HepG2 (cell line): Measurements from ENCODE around the gene GRHL1. TPM values are rescaled to one million over a fixed set of nuclear protein-coding genes. Genes with fewer than 3 reads are reported as not detected.
A peak's percentile ranks its signal among the peaks of the same experiment; 100 is the strongest.

Experiments
- EED ChIP-seq: sonication (generic); formaldehyde crosslinking; IDR thresholded peaks from 2 replicates; pipeline ENCODE4 v1.5.0; 2020; ENCODE audit warnings: mild to moderate bottlenecking, missing genetic modification reagents
- ESRRA ChIP-seq: sonication (generic); formaldehyde crosslinking; IDR thresholded peaks from 2 replicates; pipeline ENCODE4 v1.5.1; 2020; ENCODE audit warnings: mild to moderate bottlenecking, low read depth, missing genetic modification reagents
- FOSL2 ChIP-seq: sonication (generic); formaldehyde crosslinking; IDR thresholded peaks from 2 replicates; pipeline ENCODE4 v1.4.0; 2020; ENCODE audit warnings: missing genetic modification reagents
- GZF1 ChIP-seq: sonication (generic); formaldehyde crosslinking; IDR thresholded peaks from 2 replicates; pipeline ENCODE4 v1.5.1; 2020; ENCODE audit warnings: mild to moderate bottlenecking, missing genetic modification reagents
- HNRNPH1 ChIP-seq: fragments of 200-400 bp; formaldehyde crosslinking; optimal IDR thresholded peaks from 2 replicates; pipeline ENCODE3; 2017; ENCODE audit warnings: mild to moderate bottlenecking, low read depth, low read length
- KLF6 ChIP-seq: IDR thresholded peaks from 2 replicates; pipeline ENCODE4 v1.8.0; 2016; ENCODE audit warnings: missing biosample characterization, missing genetic modification reagents
- MED1 ChIP-seq: sonication (generic); formaldehyde crosslinking; IDR thresholded peaks from 2 replicates; pipeline ENCODE4 v1.4.0; 2020; ENCODE audit warnings: missing genetic modification reagents
- NFIB ChIP-seq: sonication (generic); formaldehyde crosslinking; IDR thresholded peaks from 2 replicates; pipeline ENCODE4 v1.9.0; 2021; ENCODE audit warnings: missing genetic modification reagents, mild to moderate bottlenecking, borderline replicate concordance
- RXRA ChIP-seq: sonication (generic); formaldehyde crosslinking; IDR thresholded peaks from 2 replicates; pipeline ENCODE4 v1.5.1; 2020; ENCODE audit warnings: missing genetic modification reagents
- ZNF441 ChIP-seq: sonication (generic); formaldehyde crosslinking; IDR thresholded peaks from 2 replicates; pipeline ENCODE4 v1.7.0; 2021; ENCODE audit warnings: missing genetic modification reagents, borderline replicate concordance
- ZNF543 ChIP-seq: sonication (generic); formaldehyde crosslinking; IDR thresholded peaks from 2 replicates; pipeline ENCODE4 v1.4.0; 2020; ENCODE audit warnings: mild to moderate bottlenecking, missing genetic modification reagents
- ZNF570 ChIP-seq: sonication (generic); formaldehyde crosslinking; IDR thresholded peaks from 2 replicates; pipeline ENCODE4 v1.4.0; 2020; ENCODE audit warnings: mild to moderate bottlenecking, missing genetic modification reagents, borderline replicate concordance
- ZNF878 ChIP-seq: sonication (generic); formaldehyde crosslinking; IDR thresholded peaks from 2 replicates; pipeline ENCODE4 v1.8.1; 2023; ENCODE audit warnings: mild to moderate bottlenecking, missing genetic modification reagents, moderate library complexity
- ZZZ3 ChIP-seq: sonication (generic); formaldehyde crosslinking; IDR thresholded peaks from 2 replicates; pipeline ENCODE4 v1.4.0; 2020; ENCODE audit warnings: missing genetic modification reagents, mild to moderate bottlenecking, borderline replicate concordance
- polyA plus RNA-seq, 8 experiments: library from polyadenylated mRNA; depleted of rRNA in 3 of 8; stranded (reverse) in 7 of 8; unstranded in 1 of 8; fragments of >200 nt; fragmentation: Illumina TruSeq in 4 of 8; extraction: Trizol in 4 of 8; gene quantifications; 2 replicates each; pipeline versions ENCODE4 v1.2.1 to v1.2.3, GENCODE V29; 2011 to 2016; ENCODE audit warnings: low read depth in 4 of 8, missing spikeins in 1 of 8, mixed read lengths in 1 of 8; ENCODE audit not compliant: insufficient read depth in 1 of 8
- total RNA-seq, 5 experiments: library from RNA; depleted of rRNA; stranded (reverse); fragments of >200 nt; fragmentation: Illumina TruSeq; extraction: Trizol; gene quantifications; 2 replicates each; pipeline ENCODE4 v1.2.3, GENCODE V29; 2016; ENCODE audit warnings: low read depth in 1 of 5
- TF ChIP-seq, protein P1 (sequence below): sonication (generic); formaldehyde crosslinking; IDR thresholded peaks from 2 replicates; pipeline ENCODE4 v1.5.0; 2020; ENCODE audit warnings: mild to moderate bottlenecking, missing genetic modification reagents, borderline replicate concordance
- TF ChIP-seq, protein P2 (sequence below): sonication (generic); formaldehyde crosslinking; IDR thresholded peaks from 2 replicates; pipeline ENCODE4 v1.4.0; 2020; ENCODE audit warnings: missing genetic modification reagents, low read depth, mild to moderate bottlenecking, borderline replicate concordance
- TF ChIP-seq, protein P3 (sequence below): IDR thresholded peaks from 2 replicates; pipeline ENCODE4 v1.6.1; 2012; ENCODE audit warnings: inconsistent platforms
- TF ChIP-seq, protein P4 (sequence below): IDR thresholded peaks from 2 replicates; pipeline ENCODE4 v1.6.1; 2016

Gene GRHL1
- total and polyA plus RNA-seq, 2 of the 13 experiments (the other 11 are each of a cell fraction or from before 2014, with no cell fraction given), result 9.3 to 12.0 TPM

DNA sequence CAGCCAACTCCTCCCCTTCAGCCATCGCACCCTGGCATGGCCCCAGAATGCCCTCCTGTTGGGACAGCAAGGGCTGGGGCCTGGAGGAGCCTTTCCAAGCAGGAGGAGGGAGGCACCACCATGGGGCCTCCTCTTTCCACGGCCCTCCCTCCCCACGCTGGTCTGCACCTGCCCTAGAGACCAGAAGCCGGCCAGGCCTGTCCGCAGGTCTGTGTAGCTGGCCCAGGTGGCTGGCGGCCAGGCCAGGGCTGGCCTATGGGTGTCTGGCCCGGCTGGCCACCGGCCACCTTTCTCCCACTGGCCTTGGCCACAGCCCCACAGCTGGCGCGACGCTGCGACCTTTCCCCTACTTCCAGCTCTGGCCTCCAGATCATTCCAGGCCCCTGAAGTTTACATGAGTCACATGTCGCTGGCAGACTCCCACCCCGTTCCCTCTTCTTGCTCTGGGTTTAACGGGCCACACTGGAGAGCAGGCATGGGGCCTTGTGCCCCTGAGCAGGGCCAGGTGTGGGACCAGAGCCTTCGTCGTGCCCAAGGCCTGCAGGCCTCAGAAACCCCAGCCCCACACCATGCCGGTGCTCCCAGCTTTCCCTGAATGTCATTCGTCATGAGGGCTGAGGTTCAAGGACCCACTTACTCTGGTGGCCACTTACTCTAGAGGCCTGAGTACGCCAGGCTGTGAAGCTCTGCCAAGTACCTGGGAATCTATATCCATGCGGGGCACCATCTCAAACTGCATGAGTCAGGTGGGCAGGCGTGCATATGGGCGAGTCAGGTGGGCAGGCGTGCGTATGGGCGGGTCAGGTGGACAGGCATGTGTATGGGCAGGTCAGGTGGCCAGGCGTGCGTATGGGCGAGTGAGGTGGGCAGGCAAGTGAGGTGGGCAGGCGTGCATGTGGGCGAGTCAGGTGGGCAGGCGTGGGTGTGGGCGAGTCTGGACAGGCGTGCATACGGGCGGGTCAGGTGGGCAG lies 58.6 kb downstream of the GRHL1 start (continued):
- TF ChIP-seq ESRRA (CRISPR knock-in tag), result 0 out of 2 replicates have a peak, but pooled peaks have one; percentile 43
- peak; percentile 30; the same call in 1 of the 2 replicates for TF ChIP-seq MED1
- TF ChIP-seq FOSL2, result peak; percentile 27; the same call in 1 of the 2 replicates
- no peak for TF ChIP-seq ZNF543 (CRISPR knock-in tag)
- TF ChIP-seq ZNF441 (CRISPR knock-in tag), result peak; percentile 46; the same call in 1 of the 2 replicates
- TF ChIP-seq, protein P1, sequence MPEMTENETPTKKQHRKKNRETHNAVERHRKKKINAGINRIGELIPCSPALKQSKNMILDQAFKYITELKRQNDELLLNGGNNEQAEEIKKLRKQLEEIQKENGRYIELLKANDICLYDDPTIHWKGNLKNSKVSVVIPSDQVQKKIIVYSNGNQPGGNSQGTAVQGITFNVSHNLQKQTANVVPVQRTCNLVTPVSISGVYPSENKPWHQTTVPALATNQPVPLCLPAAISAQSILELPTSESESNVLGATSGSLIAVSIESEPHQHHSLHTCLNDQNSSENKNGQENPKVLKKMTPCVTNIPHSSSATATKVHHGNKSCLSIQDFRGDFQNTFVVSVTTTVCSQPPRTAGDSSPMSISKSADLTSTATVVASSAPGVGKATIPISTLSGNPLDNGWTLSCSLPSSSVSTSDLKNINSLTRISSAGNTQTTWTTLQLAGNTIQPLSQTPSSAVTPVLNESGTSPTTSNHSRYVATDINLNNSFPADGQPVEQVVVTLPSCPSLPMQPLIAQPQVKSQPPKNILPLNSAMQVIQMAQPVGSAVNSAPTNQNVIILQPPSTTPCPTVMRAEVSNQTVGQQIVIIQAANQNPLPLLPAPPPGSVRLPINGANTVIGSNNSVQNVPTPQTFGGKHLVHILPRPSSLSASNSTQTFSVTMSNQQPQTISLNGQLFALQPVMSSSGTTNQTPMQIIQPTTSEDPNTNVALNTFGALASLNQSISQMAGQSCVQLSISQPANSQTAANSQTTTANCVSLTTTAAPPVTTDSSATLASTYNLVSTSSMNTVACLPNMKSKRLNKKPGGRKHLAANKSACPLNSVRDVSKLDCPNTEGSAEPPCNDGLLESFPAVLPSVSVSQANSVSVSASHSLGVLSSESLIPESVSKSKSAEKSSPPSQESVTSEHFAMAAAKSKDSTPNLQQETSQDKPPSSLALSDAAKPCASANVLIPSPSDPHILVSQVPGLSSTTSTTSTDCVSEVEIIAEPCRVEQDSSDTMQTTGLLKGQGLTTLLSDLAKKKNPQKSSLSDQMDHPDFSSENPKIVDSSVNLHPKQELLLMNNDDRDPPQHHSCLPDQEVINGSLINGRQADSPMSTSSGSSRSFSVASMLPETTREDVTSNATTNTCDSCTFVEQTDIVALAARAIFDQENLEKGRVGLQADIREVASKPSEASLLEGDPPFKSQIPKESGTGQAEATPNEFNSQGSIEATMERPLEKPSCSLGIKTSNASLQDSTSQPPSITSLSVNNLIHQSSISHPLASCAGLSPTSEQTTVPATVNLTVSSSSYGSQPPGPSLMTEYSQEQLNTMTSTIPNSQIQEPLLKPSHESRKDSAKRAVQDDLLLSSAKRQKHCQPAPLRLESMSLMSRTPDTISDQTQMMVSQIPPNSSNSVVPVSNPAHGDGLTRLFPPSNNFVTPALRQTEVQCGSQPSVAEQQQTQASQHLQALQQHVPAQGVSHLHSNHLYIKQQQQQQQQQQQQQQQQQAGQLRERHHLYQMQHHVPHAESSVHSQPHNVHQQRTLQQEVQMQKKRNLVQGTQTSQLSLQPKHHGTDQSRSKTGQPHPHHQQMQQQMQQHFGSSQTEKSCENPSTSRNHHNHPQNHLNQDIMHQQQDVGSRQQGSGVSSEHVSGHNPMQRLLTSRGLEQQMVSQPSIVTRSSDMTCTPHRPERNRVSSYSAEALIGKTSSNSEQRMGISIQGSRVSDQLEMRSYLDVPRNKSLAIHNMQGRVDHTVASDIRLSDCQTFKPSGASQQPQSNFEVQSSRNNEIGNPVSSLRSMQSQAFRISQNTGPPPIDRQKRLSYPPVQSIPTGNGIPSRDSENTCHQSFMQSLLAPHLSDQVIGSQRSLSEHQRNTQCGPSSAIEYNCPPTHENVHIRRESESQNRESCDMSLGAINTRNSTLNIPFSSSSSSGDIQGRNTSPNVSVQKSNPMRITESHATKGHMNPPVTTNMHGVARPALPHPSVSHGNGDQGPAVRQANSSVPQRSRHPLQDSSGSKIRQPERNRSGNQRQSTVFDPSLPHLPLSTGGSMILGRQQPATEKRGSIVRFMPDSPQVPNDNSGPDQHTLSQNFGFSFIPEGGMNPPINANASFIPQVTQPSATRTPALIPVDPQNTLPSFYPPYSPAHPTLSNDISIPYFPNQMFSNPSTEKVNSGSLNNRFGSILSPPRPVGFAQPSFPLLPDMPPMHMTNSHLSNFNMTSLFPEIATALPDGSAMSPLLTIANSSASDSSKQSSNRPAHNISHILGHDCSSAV (CRISPR knock-in tag), result no peak
- 0 out of 2 replicates have a peak, but pooled peaks have one; percentile 40 for TF ChIP-seq ZZZ3 (CRISPR knock-in tag)
- 0 out of 2 replicates have a peak, but pooled peaks have one; percentile 5 for TF ChIP-seq EED
- no peak for TF ChIP-seq GZF1 (CRISPR knock-in tag)
- TF ChIP-seq ZNF878 (CRISPR knock-in tag), result no peak
- TF ChIP-seq, protein P2, sequence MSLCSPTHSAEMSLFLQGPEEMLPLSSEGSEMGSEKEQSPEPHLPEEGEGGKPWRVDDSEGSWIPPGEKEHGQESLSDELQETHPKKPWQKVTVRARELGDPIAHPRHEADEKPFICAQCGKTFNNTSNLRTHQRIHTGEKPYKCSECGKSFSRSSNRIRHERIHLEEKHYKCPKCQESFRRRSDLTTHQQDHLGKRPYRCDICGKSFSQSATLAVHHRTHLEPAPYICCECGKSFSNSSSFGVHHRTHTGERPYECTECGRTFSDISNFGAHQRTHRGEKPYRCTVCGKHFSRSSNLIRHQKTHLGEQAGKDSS (CRISPR knock-in tag), result no peak
- TF ChIP-seq, protein P3, sequence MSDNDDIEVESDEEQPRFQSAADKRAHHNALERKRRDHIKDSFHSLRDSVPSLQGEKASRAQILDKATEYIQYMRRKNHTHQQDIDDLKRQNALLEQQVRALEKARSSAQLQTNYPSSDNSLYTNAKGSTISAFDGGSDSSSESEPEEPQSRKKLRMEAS, result 0 out of 2 replicates have a peak, but pooled peaks have one; percentile 27
- TF ChIP-seq, protein P4, sequence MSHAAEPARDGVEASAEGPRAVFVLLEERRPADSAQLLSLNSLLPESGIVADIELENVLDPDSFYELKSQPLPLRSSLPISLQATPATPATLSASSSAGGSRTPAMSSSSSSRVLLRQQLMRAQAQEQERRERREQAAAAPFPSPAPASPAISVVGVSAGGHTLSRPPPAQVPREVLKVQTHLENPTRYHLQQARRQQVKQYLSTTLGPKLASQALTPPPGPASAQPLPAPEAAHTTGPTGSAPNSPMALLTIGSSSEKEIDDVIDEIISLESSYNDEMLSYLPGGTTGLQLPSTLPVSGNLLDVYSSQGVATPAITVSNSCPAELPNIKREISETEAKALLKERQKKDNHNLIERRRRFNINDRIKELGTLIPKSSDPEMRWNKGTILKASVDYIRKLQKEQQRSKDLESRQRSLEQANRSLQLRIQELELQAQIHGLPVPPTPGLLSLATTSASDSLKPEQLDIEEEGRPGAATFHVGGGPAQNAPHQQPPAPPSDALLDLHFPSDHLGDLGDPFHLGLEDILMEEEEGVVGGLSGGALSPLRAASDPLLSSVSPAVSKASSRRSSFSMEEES (CRISPR knock-in tag), result peak; percentile 33; the same call in 1 of the 2 replicates
- TF ChIP-seq ZNF570 (CRISPR knock-in tag), result 0 out of 2 replicates have a peak, but pooled peaks have one; percentile 60
- TF ChIP-seq HNRNPH1, result no peak
- no peak for TF ChIP-seq NFIB (CRISPR knock-in tag)
- TF ChIP-seq KLF6 (CRISPR knock-in tag), result no peak
- TF ChIP-seq RXRA, result peak; percentile 97
